A673 (cell line): ENCODE measurements around the gene PDE9A.

Experiments used
- EZH2 ChIP-seq: fragments of 200-600 bp; sonication (generic); IDR thresholded peaks from 2 replicates; pipeline ENCODE4 v1.6.1; 2017; ENCODE audit warnings: borderline replicate concordance, low read depth, mild to moderate bottlenecking, mixed read lengths, antibody characterized with exemption, low read length; ENCODE audit not compliant: poor library complexity, severe bottlenecking
- TF ChIP-seq, protein P1 (sequence below): fragments of 300-800, 200-600 bp; sonication (generic); conservative IDR thresholded peaks from 2 replicates; pipeline ENCODE4 v1.5.1; 2017; ENCODE audit warnings: low read depth, mild to moderate bottlenecking, antibody characterized with exemption, low read length, moderate library complexity, mixed read lengths

GRCh38 chr21:42716074-42716473 lies 62.7 kb downstream of the PDE9A start:
- TF ChIP-seq, protein P1, sequence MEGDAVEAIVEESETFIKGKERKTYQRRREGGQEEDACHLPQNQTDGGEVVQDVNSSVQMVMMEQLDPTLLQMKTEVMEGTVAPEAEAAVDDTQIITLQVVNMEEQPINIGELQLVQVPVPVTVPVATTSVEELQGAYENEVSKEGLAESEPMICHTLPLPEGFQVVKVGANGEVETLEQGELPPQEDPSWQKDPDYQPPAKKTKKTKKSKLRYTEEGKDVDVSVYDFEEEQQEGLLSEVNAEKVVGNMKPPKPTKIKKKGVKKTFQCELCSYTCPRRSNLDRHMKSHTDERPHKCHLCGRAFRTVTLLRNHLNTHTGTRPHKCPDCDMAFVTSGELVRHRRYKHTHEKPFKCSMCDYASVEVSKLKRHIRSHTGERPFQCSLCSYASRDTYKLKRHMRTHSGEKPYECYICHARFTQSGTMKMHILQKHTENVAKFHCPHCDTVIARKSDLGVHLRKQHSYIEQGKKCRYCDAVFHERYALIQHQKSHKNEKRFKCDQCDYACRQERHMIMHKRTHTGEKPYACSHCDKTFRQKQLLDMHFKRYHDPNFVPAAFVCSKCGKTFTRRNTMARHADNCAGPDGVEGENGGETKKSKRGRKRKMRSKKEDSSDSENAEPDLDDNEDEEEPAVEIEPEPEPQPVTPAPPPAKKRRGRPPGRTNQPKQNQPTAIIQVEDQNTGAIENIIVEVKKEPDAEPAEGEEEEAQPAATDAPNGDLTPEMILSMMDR = no peak
- no peak for TF ChIP-seq EZH2
